HTR-8/SVneo (cell line): ENCODE data around the gene PTPRR.

Source experiments
- DNase-seq: peaks from one replicate; pipeline ENCODE4 v3.0.0; 2011; ENCODE audit warnings: low spot score, mixed read lengths; ENCODE audit not compliant: insufficient read length
- FAIRE-seq: peaks from 2 replicates; lab custom pipeline; 2011; peaks lifted over from hg19 to GRCh38; lab: Jason Lieb, UNC

Gene PTPRR

DNA sequence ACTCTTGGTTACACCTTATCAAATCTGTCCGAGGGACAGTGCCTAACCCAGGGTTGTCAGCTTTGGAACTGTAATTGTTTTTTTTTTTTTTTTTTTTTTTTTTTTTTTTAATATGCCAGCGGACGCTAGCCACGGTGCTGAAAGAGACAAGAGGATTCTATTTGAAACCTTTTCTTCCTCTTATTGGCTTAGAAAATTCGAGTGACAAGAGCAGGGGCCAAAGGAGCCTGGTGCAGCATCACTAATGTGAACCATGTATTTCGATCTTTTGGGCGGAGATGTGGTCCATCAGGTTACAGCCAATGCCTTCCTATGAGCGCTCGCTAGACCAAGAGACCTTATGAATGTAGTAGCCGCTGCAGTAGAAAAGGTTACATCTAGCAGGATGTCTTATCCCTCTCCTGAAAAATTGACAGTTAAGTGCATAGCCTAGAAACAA lies 922 bp downstream of the PTPRR start:
- DNase-seq = no peak

DNA sequence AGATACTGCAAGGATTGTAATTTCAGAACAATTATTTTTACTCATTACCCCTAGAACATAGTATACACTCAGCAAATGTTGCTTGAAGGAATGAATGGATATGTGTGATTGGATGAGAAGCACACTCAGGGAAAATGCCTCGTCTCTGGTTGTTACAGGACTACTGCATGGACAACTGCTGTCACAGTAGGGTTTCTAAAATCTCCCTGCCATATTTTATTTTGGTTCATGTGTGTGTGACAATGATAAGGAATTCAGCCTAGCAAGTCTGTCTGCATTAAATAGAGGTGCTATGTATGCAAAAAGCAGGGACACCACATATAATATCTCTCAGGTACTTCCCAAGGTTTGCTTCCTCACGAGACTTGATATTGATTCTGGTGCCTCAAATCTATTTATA lies 1.4 kb downstream of the PTPRR start:
- no peak for FAIRE-seq
- DNase-seq = no peak

More for the DNA sequence above, 922 bp downstream of the PTPRR start:
- no peak for FAIRE-seq

DNA sequence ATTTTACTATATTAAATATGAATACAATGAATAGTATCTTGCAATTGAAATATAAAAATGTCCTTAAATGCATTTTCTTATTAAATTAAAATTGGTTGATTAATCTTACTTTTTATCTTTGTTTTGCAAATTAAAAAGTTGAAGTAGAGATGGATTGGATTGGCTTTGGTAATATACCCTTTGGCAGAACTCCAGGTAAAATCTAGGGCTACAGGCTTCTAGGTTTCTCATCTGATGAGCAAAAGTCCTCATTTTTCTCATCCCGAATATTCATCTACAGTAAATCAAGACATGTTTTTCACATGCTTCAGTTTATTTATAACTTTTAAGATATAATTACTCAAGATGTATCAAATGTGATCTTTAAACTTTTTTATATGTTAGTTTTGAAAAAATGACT lies 2.2 kb downstream of the PTPRR start:
- FAIRE-seq (no peak), DNase-seq (no peak)

DNA sequence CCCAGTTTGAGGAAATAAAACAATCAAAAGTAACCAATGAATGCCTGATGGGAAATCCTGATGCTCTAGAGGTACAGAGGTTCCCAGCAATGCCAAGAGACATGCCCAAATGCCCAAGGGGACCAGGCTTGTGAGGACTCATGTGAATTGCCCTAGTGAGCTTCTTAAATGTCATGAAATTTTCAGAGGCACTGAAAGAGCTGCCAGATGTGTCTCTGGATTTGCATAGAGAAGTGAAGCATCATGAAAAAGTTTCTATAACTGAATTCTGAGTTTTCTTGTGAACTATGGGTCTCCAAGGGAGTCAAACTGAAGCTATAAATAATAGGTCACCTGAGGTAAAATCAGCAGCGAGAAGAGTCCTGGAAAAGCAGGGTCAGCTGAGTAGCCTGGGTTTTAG lies 9.9 kb downstream of the PTPRR start:
- no peak for DNase-seq
- FAIRE-seq = no peak

DNA sequence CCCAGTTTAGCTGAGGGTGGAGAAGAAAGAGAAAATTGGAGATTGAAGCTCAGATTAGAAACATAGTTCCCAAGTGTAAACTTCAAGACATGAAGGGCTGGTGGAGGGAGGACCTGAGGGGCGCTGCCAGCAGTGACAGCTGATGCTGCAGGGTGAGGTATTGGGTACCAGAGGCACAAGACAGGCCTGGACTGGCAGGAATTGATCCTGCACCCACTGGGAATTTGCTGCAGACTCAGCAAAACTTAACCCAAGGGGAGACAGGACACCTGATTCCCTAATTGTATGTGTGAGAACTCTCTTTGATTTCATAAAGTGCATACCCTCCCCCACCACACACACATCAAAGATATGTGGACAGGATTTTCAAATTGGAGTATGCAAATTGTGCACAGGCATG lies 11.6 kb downstream of the PTPRR start:
- FAIRE-seq (no peak), DNase-seq (no peak)

DNA sequence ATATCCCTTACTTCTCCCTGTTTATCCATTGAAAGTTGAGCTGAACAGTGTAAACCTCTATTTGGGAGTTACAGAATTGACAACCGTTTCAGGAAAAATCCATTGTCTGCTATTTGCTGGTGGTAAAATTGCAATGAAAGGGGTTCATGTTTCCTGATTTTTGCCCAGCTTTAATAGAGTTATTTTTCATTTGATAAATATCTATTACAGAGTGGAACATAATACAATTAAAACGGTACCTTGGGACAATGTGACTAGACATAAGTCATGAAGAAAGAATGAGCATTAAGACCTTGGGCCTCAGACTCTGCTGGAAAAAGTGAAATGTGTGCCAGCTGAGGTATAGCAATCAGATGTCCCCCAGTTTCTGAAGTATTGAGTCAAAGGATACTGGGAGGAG lies 13.1 kb downstream of the PTPRR start:
- DNase-seq (no peak), FAIRE-seq (no peak)

DNA sequence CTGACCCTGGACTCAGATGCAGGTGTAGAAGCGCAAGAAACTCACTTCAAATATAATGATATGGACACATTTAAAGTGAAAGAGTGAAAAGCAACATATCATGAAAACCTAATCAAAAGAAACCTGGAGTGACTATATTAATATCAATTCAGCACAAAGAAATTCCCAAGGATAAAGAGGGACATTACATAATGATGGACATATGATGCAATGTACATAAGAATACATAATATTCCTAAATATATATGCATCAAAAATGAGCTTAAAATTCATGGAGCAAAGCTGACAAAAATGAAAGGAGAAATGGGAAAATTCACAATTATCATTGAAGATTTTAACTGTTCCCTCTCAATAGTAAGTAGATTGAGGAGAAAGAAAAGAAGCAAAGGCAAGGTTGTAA lies 24.6 kb downstream of the PTPRR start:
- FAIRE-seq = no peak
- DNase-seq = no peak

DNA sequence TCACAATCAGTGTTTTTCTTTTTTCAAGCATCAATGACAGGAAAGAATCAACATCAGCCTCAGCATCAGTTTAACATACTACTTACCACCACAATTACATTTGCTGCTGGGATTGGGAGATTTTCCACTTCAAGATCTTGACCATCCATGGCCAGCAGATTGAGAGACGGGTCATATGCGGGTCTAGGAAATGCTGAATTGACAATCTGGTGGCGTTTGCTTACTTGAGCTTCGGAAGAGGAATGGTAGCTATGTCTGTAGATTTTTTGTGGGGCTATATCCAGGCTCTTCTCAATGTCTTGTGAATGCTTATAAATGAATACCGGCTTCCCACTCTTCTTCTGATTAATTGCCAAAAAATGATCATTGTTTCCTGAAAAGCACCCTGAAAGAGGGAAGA lies 27.9 kb downstream of the PTPRR start:
- no peak for FAIRE-seq
- DNase-seq = no peak

DNA sequence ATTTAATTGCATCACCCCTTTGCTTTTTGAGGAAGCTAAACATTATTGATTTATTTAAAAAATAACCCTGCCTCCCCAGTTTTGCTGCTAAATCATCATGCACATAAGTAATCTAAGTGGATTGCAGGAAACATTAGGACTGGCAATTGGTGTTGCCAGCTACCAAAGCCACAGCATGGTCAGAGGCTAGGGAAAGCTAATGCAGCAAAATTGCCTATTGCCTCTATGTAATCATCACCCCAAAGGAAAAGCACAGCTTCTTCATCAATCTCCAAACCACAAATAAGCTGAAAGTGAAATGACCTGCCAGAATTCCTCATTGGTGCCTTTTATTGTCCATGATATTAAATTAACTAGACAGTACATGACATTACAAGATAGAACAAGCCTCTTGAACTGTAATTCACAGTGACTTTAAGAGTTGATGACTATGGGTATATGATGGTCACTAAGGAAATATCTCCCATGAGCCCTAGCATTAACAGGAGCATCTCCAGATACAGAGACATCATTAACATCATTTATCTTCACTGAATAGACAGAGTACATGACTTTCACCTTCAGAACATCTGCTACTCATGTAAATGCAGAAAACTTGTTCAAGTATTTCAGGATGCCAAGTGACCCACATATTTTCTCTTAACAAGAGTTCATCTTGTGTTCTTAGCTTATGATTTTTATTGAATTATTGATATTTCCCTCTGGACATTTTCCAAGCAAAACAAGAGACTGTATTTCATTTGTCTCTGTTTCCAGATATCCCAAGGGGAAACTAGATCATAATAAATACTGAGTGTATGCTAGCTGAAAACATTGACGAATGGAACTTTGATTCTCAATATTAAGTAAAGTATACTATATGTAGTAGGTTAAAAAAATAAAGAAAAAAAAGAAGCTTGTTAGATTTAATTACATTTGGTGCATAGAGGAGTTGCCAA lies 29.4 kb downstream of the PTPRR start:
- no peak for FAIRE-seq
- no peak for DNase-seq

DNA sequence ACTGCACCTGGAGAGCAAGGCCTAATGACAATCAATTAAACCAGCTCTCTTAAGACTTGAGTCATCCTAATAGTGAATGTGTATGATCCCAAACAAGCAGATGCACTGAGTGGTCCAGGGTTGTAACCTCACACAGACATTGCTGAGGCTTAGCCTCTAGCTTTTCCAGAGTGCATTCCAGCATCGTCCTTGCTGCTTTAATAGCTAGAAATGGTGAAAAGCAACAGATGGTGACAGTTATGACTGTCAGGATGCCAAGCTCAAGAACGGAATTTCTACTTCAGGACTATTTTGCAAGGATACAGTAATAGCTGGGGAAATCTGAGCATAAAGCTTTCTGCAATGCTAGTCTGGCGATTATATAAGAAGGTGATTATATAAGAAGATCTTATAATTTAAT lies 34.6 kb downstream of the PTPRR start:
- FAIRE-seq (no peak), DNase-seq (no peak)

DNA sequence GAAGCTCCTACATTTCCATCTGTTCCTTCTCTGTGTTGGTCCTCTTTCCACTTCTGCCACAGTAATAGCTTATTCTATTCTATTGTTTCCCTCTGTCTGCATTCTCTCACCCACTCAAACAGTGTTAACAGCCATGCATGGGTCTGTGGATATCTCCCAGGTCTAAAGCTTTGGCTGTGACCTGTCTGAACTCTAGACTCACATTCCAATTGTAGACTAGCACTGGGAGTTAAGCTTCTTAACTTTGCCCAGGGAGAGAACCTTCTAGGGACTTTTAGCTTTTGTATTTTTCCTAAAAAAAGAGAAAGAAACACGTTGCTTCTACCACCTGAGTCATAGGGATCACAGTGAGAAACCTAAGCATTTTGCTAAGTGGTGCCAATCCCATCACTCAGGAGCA lies 36.7 kb downstream of the PTPRR start:
- DNase-seq (no peak), FAIRE-seq (no peak)

DNA sequence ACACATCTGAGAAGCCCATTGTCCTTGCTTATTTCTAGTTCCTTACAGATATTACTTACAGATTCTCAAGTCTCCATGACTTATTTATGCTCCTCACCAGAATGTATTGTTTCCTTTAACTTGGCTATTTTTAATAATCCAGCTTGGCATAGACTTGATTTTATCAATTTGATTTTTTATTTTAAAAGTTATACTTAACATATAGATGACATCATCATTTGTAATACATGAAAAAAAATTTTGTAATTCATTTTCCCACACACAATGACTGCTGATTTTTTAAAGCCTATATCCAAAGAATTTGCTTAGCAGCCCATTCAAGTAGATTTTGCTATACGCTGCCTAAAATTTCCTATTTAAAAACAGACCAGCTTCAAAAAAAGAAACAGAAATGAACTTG lies 39.8 kb downstream of the PTPRR start:
- DNase-seq (no peak), FAIRE-seq (no peak)

DNA sequence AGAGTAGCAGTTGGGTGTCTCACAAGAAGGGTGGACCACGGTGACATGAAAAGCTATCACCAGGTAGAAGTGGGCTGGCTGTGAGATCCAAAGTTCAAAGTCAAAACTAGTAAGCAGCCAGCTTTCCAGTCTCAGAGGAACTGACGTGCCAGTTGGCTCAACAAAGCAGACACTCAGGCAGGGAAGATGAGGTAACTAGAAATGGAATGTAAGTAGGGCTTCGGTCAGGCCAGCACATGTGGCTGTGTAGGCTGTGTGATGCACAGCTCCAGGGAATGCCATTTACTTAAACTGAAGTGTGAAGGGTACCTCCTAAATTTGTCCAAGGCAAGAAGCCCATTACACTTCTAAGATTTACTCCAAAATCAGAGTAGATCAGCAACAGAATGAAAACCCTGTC lies 43.6 kb downstream of the PTPRR start:
- DNase-seq (no peak), FAIRE-seq (no peak)

DNA sequence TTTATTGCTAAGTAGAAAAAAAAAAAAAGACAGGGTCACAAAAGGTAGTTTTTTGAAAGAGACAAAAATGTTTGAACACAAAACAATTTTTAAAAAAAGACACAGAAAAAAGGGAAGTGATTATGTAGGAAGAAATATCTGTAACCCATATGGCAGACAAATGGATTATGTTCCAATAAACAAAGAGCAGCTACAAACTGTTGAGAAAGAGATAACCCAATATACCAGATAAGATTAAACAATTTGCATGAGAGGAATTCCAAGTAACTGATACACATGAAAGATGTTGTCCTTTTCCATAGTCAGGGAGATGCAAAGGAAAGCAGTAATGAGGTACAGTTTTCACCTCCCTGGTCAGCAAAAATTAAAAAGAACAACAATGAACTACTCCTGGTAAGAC lies 44.9 kb downstream of the PTPRR start:
- FAIRE-seq (no peak), DNase-seq (no peak)

DNA sequence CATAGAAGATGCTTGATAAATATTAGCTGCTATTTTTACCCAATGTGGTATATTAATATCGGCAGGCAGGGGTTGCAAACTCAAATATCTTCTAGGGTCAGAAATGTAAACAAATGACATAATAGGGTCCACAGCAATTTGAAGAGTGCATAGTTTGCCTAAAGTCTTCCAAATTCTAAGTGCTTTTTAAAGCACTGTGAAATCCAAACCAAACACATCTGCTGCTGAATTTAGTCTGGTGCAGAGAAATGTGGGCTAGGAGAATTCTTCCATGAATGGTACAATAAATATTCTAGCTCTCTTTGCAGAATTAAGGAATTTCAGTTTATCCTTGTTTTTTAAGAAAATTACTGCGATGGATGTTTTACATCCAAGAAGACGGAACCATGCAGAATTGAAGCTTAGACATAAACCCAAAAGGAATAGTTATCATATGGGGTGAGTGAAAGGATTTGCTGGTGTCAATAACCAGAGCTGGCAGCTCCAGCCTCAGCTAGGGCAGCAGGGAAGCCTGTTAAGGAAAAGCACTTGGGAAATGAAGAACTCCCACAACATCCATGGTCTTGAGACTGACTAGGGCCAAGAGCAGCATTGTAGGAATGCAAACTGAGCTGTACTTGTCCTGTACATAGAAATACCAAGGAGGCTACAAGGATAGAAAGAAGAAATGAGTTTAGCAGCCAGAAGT lies 65.5 kb downstream of the PTPRR start:
- FAIRE-seq = no peak
- DNase-seq = no peak

DNA sequence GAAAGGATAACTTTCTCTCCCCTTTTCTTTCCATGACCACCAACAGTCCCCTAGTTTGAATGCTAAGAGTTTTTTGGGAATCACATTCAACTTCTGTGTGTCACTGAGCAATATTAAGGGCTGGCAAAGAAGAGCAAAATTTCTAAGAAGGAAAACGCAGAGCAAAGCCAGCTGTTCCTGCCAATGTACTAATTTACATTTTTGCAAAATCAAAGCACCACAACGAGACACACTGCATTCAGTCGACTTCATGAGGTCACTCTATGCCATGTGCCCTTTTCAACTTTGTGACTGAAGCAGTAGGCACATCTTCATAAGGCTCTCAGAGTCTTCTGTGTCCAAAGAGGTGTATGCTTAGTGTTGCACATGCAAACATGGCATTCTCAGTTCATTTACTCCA lies 66.4 kb downstream of the PTPRR start:
- FAIRE-seq (no peak), DNase-seq (no peak)

DNA sequence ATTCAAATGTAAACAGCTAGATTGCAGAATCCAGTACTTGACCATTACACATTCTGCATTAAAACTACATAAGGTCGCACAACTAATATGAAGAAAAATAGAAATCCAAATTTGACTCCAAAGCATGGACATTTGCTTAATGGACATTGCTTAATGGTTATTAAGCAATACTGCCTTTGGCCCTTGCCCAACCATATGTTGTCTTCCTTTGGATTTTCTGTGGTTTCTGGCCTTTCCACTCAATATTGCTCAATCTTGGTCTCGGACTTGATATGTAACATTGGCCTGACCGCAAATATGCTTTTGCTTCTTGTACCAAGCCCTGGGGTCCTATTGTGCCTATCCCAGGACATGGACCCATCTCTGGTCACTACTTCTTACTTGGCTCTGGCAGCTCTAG lies 67.2 kb downstream of the PTPRR start:
- DNase-seq = no peak
- no peak for FAIRE-seq

DNA sequence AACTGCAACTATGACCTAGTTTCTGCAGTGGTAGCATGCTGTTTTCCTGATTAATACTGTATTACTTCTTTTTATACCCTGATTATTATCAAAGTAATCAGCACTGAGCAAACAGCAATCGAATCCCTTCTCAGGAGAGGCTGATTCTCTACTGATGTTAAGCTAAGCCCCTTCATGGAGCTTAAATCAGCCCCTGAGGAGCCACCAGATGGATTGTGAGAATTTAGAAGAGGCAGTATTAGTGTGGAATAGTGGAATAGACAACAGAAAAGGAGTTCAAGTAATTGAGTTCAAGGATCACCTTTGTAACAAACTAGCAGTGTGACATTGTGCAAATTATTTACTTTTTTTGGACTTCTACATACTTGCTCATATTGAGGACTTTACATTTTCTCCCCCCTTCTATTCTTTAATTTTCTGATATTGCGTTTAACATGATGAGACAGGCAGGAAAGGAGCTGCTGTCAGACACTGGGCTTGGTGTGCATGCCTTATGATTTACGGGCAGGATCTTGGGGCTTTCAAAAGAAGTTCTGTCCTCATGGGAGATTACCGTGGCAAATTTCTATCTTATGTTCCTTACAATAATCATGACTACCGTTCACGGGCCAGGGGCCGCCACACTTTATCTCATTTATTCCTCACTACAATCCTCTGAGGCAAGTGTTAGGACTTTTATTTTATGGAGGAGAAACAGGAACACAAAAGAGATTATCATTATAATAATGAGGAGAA lies 68.0 kb downstream of the PTPRR start:
- FAIRE-seq (no peak), DNase-seq (no peak)

DNA sequence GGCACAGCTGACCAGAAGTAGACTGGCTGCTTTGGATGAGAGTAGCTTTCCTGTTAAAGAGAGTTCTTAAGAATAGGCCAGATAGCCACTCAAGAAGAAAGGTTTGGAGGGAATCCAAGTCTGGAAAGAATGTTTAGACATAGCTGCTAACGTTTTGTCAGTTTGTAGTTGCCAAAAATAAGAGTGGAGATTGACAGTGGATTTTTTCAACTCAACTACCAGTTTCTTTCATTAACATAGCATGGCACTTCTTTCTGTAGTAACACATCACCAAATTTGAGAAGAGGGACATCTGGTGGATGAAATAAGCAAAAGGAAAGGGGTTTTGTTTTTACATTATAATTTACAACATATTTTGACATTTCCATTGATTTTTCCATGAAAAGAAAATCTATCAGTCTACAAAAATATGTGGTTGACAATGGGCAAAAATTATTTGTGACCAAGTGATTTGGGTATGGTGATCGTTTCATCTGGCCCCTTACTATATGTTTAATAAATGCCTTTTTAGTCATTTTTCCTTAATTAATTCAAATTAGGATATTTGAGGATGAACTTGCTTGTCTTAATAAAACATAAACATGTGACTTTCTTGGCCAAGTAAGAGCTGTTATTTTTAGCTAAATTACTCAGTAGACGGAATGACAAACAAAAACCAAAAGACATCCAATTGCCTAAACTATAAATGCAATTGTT lies 71.1 kb downstream of the PTPRR start:
- FAIRE-seq (no peak), DNase-seq (peak; percentile 3)

DNA sequence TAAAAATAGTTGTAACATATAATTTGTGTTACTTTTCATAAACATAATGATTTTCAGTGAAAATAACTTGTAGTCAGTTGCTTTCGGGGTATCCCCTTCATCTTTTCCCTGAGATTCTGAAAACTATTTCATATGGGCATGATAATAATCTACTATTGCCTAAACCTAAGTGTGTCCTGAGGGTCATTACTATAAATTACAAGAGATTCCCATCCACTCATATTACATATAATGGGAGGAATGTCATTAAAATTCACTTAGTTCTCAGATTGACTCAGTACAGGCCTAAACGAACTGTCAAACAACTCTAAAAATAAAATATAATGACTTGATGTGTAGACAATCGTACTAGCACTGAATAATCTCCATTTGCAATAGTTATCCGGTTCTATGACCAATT lies 72.7 kb downstream of the PTPRR start:
- no peak for FAIRE-seq
- DNase-seq = no peak
